ENCODE results near the gene THOC5. TPM values are rescaled to one million over a fixed set of nuclear protein-coding genes. Genes with fewer than 3 reads are reported as not detected.
"Not testable (repeated sequence)": the region's sequence is repeated elsewhere in the genome, so short reads cannot be mapped to it uniquely, and the experiment has no call there.

The THOC5 gene
- total RNA-seq, 1 experiment from 2014 or later: 74.6 TPM

GRCh38 chr22:29555065-29555644, 1.6 kb upstream of the THOC5 start:
- ChIA-PET CTCF (no interaction called here), POLR2A (no interaction called here)
- Histone ChIP-seq H3K4me3 (ENCODE audit: low read depth, low read length) (no peak overlapping the region), H3K36me3 (ENCODE audit: control insufficient read depth, insufficient read depth, low read length) (peaks cover 2% of the 10 kb centered on the region; the same call in 1 of the 2 replicates), H3K9me3 (no peaks in the 10 kb centered on the region), H3K27me3 (replicated peaks; ENCODE audit: control insufficient read depth, insufficient read depth, low read length) (no peaks in the 10 kb centered on the region), H3K4me1 (0 out of 2 replicates have a peak, but pooled peaks cover 6% of the 10 kb centered on the region)
- H3K27ac Mint-ChIP-seq (ENCODE audit: unreplicated experiment): peak overlapping the region; percentile 48
- no peak for TF ChIP-seq CTCF (IDR thresholded peaks at IDR 0.05; ENCODE audit: insufficient read depth in 1 of 2, low read depth in 1 of 2, low read length in 1 of 2, severe bottlenecking in 1 of 2, unreplicated experiment in 1 of 2)
- no peaks in the 10 kb centered on the region for H3K9me3 Mint-ChIP-seq (ENCODE audit: unreplicated experiment)
- intact Hi-C loops (cut with micrococcal nuclease; ENCODE audit: unreplicated experiment): no loop called here
- H3K4me3 Mint-ChIP-seq (ENCODE audit: unreplicated experiment): peak overlapping the region; percentile 45
- H3K36me3 Mint-ChIP-seq (ENCODE audit: insufficient read depth, unreplicated experiment): peaks cover 24% of the 10 kb centered on the region
- no peak for DNase-seq
- BruUV-seq (replicated peaks): TSS peak; percentile 54
- no peaks in the 10 kb centered on the region for H3K27me3 Mint-ChIP-seq (ENCODE audit: insufficient read depth, unreplicated experiment)
- H3K4me1 Mint-ChIP-seq (ENCODE audit: low read depth, unreplicated experiment): no peaks in the 10 kb centered on the region

DNA sequence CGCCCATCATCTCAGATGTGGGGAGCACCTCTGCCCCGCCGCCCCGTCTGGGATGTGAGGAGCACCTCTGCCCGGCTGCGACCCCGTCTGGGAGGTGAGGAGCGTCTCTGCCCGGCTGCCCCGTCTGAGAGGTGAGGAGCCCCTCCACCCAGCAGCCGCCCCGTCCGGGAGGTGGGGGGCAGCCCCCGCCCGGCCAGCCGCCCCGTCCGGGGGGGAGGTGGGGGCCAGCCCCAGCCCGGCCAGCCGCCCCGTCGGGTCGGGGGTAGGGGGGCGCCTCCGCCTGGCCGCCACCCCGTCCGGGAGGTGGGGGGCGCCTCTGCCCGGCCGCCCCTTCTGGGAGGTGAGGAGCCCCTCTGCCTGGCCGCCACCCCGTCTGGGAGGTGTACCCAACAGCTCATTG, 1.2 kb downstream of the THOC5 start:
- CTCF ChIA-PET; H3K36me3 ChIP-seq (ENCODE audit: control insufficient read depth, insufficient read depth, low read length); H3K27ac Mint-ChIP-seq (ENCODE audit: unreplicated experiment); BruUV-seq (replicated peaks); POLR2A ChIA-PET; H3K4me1 Mint-ChIP-seq (ENCODE audit: low read depth, unreplicated experiment); H3K4me1 ChIP-seq; DNase-seq; H3K27me3 Mint-ChIP-seq (ENCODE audit: insufficient read depth, unreplicated experiment); H3K9me3 Mint-ChIP-seq (ENCODE audit: unreplicated experiment); H3K27me3 ChIP-seq (replicated peaks; ENCODE audit: control insufficient read depth, insufficient read depth, low read length); H3K9me3 ChIP-seq: not testable (repeated sequence)
- peak overlapping the region; percentile 88 for H3K4me3 Mint-ChIP-seq (ENCODE audit: unreplicated experiment)
- intact Hi-C loops (cut with micrococcal nuclease; ENCODE audit: unreplicated experiment): loop anchor here (5.0 kb wide), 1 partner anchor 50 kb away; the partner anchor contains the start of gene NF2
- peaks cover 42% of the 10 kb centered on the region for H3K36me3 Mint-ChIP-seq (ENCODE audit: insufficient read depth, unreplicated experiment)
- H3K4me3 ChIP-seq (ENCODE audit: low read depth, low read length): peak overlapping the region; percentile 26

GRCh38 chr22:29550005-29550404, 3.6 kb downstream of the THOC5 start:
- no peak overlapping the region for H3K4me3 Mint-ChIP-seq (ENCODE audit: unreplicated experiment)
- H3K36me3 Mint-ChIP-seq (ENCODE audit: insufficient read depth, unreplicated experiment): peaks cover 57% of the 10 kb centered on the region
- Histone ChIP-seq H3K27me3 (replicated peaks; ENCODE audit: control insufficient read depth, insufficient read depth, low read length) (no peaks in the 10 kb centered on the region), H3K4me3 (ENCODE audit: low read depth, low read length) (no peak overlapping the region), H3K9me3 (no peaks in the 10 kb centered on the region), H3K36me3 (ENCODE audit: control insufficient read depth, insufficient read depth, low read length) (peaks cover 2% of the 10 kb centered on the region), H3K4me1 (0 out of 2 replicates have a peak, but pooled peaks cover 6% of the 10 kb centered on the region)
- DNase-seq: no peak
- intact Hi-C loops (cut with micrococcal nuclease; ENCODE audit: unreplicated experiment): loop anchor here (5.0 kb wide), 1 partner anchor 52 kb away; the partner anchor contains the start of gene NF2
- no peaks in the 10 kb centered on the region for H3K27me3 Mint-ChIP-seq (ENCODE audit: insufficient read depth, unreplicated experiment)
- H3K9me3 Mint-ChIP-seq (ENCODE audit: unreplicated experiment): no peaks in the 10 kb centered on the region
- no peak overlapping the region for H3K27ac Mint-ChIP-seq (ENCODE audit: unreplicated experiment)
- ChIA-PET POLR2A (no interaction called here), CTCF (no interaction called here)
- no TSS peak for BruUV-seq (replicated peaks)
- no peak for TF ChIP-seq CTCF (IDR thresholded peaks at IDR 0.05; ENCODE audit: insufficient read depth in 1 of 2, low read depth in 1 of 2, low read length in 1 of 2, severe bottlenecking in 1 of 2, unreplicated experiment in 1 of 2)
- H3K4me1 Mint-ChIP-seq (ENCODE audit: low read depth, unreplicated experiment): no peaks in the 10 kb centered on the region

- H3K4me1 ChIP-seq; H3K27me3 Mint-ChIP-seq (ENCODE audit: insufficient read depth, unreplicated experiment); DNase-seq; H3K36me3 ChIP-seq (ENCODE audit: control insufficient read depth, insufficient read depth, low read length); BruUV-seq (replicated peaks); H3K27ac Mint-ChIP-seq (ENCODE audit: unreplicated experiment); H3K4me3 ChIP-seq (ENCODE audit: low read depth, low read length); H3K9me3 ChIP-seq; CTCF ChIA-PET; H3K4me3 Mint-ChIP-seq (ENCODE audit: unreplicated experiment); POLR2A ChIA-PET; H3K9me3 Mint-ChIP-seq (ENCODE audit: unreplicated experiment); intact Hi-C loops (cut with micrococcal nuclease; ENCODE audit: unreplicated experiment); H3K4me1 Mint-ChIP-seq (ENCODE audit: low read depth, unreplicated experiment); H3K27me3 ChIP-seq (replicated peaks; ENCODE audit: control insufficient read depth, insufficient read depth, low read length): not testable (repeated sequence)
- H3K36me3 Mint-ChIP-seq (ENCODE audit: insufficient read depth, unreplicated experiment): peaks cover 81% of the 10 kb centered on the region
Observed at GRCh38 chr22:29545045-29545444, 8.5 kb downstream of the THOC5 start.
